GM18502 (cell line): ENCODE results near the gene IL20RB.
"Not testable (repeated sequence)": the region's sequence is repeated elsewhere in the genome, so short reads cannot be mapped to it uniquely, and the experiment has no call there.

Source experiments
- ATAC-seq: cut with Tn5 transposase; IDR thresholded peaks from one replicate; pipeline ENCODE4 v1.9.1; 2021; ENCODE audit warnings: mild to moderate bottlenecking; ENCODE audit not compliant: unreplicated experiment, poor library complexity

Gene IL20RB

DNA sequence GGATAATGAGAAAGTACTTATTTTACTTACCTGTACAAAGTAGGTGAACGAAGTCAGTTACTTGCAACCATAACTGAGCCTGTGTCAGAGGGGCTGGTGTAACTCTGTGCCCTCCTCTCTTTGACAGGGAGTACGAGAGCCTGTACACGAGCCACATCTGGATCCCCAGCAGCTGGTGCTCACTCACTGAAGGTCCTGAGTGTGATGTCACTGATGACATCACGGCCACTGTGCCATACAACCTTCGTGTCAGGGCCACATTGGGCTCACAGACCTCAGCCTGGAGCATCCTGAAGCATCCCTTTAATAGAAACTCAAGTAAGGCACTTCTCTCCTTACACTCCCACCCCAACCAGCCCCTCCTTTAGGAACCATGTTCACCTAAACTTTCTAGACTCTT lies 24.2 kb downstream of the IL20RB start:
- ATAC-seq, result no peak

DNA sequence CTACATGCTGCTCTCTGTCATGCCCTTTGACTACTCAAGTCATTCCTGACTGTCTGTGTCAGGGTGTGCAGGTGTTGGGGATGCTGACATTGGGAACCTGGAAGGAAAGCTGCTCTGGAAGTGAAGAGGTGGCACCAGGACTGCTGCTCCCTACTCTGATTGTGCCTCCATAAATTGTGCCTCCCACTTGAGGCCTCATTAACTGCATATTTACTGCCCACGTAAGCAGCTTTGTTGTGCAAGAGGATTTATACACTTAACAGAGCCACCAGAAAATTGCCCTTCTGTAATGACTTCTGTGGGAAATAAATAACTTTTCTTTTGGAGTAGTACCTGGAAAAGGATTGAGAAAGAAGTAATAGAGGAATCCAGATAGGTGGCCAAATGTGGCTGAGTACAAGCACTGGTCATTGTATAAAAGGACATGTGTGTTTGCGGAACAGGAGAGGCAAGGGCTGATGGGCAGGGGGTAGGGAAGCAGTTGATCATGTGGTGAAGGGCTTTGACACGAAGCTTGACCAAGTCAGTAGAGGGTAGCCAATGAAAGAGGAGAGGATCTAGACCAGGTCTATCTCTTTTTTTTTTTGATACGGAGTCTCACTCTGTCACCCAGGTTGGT lies 24.8 kb downstream of the IL20RB start:
- ATAC-seq, result no peak

DNA sequence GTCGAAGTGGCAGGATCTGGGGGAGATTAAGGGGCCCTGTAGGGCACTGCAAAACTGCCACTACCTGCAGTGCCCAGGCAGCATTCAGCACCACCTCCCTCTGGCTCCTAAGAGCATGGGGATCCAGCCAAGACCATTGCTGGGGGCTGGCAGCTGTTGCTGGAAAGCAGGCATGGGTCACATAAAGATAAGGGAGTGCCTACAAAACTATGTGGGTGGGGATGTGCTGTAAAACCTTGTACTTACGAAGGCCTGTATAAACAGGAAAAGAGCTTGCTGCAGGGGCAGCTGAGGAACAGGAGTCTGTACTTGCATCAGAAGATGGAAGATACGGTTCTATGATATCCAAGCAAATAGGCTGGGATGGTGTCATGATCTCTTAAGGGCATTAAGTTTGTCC lies 27.1 kb downstream of the IL20RB start:
- no peak for ATAC-seq

DNA sequence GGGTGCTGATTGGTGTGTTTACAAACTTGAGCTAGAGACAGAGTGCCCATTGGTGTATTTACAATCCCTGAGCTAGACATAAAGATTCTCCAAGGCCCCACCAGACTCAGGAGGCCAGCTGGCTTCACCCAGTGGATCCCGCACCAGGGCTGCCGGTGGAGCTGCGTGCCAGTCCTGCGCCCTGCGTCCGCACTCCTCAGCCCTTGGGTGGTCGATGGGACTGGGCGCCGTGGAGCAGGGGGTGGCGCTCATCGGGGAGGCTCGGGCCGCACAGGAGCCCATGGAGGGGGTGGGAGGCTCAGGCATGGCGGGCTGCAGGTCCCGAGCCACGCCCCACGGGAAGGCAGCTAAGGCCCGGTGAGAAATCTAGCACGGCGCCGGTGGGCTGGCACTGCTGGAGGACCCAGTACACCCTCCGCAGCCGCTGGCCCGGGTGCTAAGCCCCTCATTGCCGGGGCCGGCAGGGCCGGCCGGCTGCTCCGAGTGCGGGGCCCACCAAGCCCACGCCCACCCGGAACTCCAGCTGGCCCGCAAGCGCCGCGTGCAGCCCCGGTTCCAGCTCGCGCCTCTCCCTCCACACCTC lies 29.7 kb downstream of the IL20RB start:
- ATAC-seq, result not testable (repeated sequence)

DNA sequence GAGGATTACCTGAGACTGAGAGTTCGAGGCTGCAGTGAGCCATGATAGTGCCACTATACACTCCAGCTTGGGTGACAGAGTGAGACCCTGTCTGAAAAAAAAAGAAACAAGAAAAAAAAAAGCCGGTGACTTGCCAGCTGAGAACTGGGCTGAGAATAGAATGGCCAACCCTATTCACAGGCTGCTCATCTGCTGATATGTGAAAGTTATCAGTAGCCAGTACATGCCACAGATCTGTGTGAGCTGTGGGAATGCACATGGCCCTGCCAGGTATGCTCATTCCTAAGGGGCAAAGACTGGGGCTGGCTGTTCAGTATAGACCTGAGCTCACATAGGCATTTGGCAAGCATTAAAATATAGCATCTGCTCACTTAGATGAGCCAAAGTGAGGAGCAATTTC lies 30.9 kb downstream of the IL20RB start:
- ATAC-seq, result no peak

DNA sequence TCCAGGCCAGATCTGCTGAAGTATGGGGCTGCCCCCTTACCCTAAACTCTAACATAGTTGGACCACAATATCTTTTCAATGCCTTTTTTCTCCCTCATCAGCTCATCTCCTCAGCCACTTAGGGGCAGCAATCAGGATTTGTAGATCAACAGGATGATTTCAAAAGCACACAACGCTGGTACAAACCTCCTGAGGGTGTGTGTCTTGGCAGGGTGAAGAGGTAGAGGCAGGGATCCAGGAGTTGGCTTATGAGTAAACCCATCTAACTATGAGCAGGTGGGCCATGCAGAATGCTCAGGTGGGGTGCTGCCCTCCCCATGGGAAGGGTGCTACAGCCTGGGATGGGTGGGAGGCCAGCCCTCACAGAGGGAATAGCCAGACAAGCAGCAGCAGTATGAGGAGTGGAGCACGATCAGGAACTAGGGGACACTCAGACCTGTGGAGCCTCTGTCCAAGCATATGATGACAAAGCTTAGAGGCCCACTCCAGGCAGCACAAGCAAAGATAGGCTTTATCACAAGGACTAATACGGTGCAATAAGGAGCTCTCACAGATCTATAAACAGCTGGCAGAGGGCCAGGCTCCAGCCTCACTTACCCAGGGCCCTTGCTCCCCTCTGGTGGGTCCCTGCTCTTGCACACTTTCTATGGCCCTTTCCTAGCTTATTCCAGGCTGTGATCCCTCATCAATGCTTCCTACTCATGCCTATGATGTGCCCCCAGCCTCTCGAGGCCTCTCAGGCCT lies 32.2 kb downstream of the IL20RB start:
- ATAC-seq, result no peak

DNA sequence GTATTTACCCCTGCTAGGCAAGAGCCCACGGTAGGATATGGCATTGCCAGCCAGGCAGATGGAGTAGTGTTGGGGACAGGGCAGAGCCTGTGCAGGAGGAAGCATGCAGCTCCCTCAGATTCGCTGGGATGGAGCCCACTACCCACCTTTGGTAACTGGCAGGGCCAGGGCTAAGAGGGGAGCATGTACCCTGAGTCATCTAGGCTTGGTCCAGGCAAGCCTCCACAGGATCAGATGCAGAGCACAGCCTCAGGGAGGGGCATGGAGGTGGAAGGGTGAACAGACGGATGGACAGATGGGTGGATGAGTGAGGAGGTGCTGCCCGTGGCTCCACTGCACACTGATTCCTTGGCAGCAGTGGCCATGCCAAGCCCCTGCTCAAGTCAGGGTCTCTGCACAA lies 33.0 kb downstream of the IL20RB start:
- no peak for ATAC-seq

DNA sequence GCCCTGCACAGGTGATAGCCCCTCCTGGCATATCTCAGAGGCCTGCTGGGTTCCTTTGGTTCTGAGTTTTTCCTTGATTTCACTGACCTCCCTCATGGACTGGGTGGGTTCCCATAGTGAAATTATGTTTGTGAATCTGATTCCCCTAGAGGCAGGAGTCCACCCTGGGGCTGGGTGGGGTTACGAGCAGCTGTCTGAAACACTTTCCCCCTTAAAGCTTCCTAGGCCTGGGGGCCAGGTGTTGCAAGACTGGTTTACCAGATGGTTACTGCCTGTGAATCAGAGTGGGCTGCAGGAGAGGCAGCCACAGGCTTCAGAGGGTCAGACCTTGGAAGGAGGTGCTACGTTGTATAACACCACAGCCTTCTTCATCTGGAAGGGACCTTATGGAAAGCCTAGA lies 34.3 kb downstream of the IL20RB start:
- ATAC-seq, result no peak

DNA sequence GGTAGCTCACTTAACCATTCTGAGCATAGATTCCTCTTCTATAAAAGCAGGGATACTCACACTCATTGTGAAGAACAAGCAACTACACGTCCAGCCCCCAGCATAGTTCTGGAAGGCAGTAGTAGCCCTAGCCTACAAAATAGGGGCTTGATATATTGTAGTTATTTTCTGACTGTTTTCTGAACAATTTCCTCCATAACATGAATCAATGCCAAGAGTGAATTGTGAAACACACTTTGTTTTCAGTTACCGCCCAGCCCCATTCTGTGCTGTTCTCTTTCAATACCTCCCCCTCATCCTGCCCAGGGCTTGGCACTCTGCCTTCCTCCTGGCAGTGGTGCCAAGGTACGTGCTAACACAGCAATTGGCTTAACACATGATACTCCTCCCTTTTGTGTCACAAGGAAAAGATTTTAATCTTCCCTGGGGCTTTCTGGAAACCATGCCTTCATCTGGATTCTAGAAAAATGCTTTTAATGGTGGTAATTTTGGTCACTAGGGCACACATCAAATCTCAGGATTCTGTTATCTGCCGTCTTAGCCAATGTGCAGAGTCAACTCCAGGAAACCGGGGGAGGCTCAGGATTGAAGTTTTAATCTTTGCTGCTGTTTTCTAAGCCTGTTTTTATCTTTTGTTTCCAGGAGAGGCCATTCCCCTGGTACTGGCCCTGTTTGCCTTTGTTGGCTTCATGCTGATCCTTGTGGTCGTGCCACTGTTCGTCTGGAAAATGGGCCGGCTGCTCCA lies 37.2 kb downstream of the IL20RB start:
- no peak for ATAC-seq

DNA sequence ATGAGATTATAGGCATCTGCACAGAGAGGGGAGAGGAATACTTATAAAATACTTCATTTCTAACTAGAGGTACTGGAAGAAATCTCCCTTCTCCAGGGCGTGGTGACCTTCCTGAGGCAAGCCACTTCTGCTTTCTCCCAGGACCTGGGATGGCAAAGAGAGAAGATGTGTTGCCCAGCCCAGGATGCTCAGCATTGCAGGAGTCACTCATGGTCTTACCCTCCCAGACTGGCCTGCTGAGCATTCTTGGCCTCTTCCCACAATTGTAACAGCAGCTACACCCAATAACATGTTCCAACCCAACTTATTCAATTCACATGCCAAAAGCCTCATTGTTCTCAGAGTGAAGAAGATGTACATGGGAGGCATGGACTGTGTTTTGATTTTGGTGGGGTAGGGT lies 37.9 kb downstream of the IL20RB start:
- no peak for ATAC-seq

DNA sequence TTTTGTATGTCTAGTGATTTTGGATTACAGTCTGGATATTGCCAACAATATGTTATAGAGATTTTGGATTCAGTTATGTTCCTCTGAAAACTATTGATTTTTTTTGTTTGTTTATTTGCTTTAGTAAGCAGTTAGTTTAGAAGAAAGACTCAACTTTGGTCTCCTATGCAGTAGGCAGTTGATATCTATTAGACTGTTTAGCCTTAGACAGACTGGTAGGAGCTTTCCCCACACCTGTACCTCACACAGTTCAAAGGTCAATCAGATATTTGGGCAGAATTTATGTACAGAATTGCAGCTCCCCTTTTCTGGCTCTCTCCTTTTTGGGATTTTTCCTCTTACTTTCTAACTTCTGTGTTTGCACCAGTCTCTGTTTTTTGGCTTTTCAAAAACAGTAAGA lies 42.3 kb downstream of the IL20RB start:
- no peak for ATAC-seq

DNA sequence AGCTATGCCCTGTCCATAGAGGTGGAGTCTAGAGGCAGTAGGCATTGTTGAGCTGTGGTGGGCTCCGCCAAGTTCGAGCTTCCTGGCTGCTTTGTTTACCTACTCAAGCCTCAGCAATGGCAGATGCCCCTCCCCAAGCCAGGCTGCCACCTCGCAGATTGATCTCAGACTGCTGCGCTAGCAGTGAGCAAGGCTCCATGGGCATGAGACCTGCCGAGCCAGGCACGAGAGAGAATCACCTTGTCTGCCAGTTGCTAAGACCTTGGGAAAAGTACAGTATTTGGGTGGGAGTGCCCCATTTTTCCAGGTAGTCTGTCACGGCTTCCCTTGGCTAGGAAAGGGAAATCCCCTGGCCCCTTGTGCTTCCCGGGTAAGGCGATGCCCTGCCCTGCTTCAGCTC lies 49.6 kb downstream of the IL20RB start:
- ATAC-seq, result not testable (repeated sequence)

DNA sequence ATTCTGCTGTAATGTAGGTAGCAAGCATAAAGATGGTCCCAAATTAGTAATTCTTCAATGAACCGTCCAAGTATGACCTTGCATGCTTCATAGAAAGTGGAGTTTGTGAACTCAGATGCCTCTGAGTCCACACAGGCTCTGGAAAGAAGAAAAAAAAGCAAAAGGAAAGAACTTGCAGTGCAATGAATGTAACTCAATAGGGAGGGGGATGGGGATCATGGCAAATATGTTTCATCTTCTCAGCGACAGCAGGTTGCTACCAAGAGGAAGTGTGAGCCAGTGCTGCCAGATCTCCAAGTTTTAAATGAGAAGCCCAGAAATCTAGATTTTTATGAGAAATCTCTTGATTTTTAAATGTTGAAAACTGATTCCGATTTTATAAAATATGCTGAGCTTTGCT lies 50.3 kb downstream of the IL20RB start:
- no peak for ATAC-seq

DNA sequence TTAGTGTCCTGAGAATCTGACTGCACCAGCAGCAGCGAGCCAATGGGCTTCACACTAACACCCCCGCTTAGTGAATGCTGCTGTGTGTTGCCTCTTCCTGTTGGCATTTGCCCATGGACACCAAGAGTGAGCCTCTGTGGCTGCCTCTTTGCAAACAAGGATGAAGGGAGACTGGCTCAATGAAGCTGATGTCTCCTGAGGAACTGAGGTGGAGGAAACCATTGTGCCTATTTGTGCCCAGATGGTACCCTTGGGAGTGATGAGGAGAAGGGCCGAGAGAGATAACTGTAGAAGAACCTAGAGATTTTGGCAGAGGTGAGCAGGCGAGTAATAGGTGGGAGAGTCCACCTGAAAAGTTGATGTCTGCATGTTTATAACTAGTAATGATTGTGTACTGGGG lies 51.2 kb downstream of the IL20RB start:
- ATAC-seq, result no peak

DNA sequence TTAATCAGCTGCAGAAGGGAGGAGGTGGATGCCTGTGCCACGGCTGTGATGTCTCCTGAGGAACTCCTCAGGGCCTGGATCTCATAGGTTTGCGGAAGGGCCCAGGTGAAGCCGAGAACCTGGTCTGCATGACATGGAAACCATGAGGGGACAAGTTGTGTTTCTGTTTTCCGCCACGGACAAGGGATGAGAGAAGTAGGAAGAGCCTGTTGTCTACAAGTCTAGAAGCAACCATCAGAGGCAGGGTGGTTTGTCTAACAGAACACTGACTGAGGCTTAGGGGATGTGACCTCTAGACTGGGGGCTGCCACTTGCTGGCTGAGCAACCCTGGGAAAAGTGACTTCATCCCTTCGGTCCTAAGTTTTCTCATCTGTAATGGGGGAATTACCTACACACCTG lies 52.4 kb downstream of the IL20RB start:
- no peak for ATAC-seq

DNA sequence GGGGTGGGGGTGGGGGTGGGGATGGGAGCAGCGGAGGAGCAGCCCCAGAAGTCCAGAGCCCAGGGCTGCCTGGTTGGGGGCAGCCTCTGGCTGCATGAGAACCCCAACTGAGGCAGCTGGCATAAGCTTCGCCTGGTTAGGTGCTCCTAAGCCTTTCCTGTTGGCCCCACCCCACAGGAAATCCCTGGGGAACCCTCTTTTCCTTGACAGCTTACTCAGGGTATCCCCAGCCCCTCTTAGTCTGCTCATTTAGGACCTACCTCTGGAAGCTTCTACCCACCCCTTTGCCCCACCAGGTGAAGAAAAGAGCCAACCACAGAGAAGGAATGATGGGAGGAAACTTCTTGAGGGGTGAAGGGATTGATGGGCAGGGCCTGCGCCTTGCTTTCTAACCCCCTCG lies 53.4 kb downstream of the IL20RB start:
- ATAC-seq, result no peak

DNA sequence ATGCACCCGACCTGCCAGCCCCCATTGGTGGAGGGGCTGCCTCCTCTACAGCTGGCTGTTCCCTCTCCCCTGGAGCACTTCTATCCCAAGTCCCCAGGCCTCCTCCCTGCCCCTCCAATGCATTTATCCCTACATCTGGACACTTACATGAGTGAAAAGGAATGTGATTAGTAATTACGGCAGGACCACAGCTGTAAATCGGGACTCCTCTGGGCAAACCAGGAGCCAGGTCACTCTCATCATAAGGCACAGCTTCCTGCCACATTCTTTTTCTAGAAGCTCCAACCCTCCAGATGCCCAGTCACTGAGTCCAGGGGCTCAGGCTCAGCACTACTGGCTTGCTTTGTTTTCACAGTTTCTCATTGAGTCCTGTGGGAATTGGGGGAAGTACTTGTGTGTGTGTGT lies 54.3 kb downstream of the IL20RB start:
- no peak for ATAC-seq

DNA sequence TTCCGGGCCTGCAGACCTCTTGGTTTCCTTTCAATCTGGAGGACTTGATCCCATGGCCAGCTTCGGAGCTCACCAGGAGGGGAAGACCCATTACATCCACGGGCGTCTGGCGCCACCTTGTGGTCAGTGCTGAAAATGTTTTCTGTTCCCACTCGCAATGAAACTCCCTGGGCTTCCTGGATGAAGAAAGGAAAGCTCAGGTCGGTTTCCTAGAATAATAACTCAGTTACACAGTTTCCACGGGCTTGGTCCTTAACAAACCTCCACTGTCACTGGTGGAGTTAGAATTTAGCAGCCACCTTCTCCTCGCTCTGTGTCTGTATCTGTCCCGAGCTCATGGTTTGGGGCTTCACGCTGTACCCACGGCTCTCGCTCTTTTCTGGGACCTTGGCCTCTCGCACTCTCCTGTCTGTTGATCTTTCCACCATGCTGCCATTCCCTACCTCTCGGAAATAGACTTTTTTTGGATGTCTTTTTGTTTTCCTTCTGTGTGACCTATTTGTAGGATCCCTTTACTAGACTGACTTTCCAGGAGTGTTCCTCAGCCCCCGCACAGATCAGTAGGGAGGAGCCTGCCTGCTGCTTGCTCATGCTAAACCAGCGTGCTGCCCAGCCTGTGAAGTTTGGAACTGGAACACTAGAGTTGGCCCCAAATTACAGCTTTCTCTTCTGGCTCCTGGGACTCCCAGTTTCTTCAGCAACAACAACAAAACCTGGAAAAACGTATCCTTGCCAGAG lies 56.3 kb downstream of the IL20RB start:
- peak; percentile 83 for ATAC-seq

DNA sequence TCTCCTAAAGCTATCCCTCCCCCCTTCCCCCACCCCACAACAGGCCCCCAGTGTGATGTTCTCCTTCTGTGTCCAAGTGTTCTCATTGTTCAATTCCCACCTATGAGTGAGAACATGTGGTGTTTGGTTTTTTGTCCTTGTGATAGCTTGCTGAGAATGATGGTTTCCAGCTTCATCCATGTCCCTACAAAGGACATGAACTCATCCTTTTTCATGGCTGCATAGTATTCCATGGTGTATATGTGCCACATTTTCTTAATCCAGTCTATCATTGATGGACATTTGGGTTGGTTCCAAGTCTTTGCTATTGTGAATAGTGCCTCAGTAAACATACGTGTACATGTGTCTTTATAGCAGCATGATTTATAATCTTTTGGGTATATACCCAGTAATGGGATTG lies 59.5 kb downstream of the IL20RB start:
- ATAC-seq, result not testable (repeated sequence)

DNA sequence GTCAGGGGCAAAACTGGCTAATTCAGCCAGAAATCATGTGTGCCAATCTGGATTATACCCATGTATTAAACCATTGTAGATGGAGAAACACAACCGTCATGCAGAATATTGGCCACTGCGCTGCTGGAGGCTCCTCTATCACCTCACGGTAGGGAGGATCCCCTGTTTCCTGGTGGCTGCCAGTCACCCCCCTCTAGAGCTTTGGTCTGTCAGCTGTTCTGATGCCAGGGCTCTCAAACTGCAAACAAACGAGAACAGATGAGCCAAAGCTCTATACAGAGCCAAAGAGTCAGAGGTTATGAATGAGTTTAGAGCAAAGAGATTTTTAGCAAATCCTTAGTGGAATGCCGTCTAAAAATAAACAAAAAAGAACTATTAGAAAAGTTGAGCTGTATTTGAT lies 62.5 kb downstream of the IL20RB start:
- ATAC-seq, result no peak

DNA sequence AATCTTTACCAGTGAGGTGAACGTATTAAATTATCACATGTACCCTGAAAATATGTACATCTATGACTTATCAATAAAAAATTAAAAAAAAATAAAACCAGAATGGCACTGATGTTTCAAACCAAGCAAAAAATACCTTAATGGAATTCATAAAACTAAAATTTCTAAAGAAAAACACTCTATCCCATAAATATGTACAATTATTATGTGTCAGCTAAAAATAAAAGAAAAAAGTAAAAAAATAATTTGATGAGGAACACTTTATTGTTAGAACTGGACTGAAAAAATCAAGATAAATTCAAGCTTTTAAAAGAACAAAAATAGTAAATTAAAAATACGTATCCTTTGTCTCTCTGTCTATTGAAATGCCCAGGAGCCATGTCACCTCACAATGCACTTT lies 63.1 kb downstream of the IL20RB start:
- ATAC-seq, result no peak
